Fibroblast of mammary gland (primary cell): ENCODE results near the gene KATNAL1.

ENCODE experiments used
- DNase-seq: peaks from one replicate; pipeline ENCODE4 v3.0.0-alpha.2; 2010; ENCODE audit warnings: low read depth
- H3K4me3 ChIP-seq: 2 replicates; pipeline ENCODE4 v1.5.1; 2011; ENCODE audit warnings: low read depth, mild to moderate bottlenecking, low read length, moderate library complexity; ENCODE audit not compliant: control insufficient read depth
- TF ChIP-seq, protein P1 (sequence below): conservative IDR thresholded peaks from 2 replicates; pipeline ENCODE4 v1.5.1; 2011; ENCODE audit warnings: low read depth, low read length, inconsistent platforms; ENCODE audit not compliant: control insufficient read depth, insufficient read depth

Gene KATNAL1

DNA sequence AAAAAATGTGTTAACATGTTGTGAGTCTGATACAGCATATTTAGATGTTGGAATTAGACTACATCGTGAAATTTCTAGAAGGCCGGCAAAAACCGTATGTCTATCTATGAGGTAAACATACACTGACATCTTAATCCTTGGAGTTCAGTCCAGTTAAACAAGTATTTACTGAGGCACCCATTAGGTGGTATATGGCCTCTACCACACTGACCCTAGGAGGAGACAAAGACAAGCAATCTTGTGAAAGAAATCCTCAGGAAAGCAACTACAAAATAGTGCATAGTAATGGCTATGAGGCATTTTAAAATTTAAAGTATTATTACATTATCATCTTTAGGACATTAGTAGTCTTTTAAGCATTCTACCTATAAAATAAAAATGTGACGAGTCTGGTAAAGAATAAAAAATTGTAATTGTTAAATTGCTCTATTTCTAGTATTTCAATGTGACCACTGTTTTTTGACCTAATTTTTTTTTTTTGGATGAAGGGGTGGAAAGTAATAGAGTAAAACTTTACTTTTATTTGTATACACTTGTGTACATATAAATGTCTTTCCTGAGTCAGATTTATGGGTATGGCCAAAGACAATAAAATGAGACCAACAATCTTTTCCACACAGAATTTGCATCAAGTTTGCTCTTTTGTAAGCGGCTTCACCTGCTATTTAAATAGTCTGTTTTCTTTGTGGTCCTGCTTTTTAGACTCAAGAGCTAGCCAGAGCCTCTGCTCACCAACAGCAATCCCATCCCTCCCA, 50.5 kb downstream of the KATNAL1 start:
- H3K4me3 ChIP-seq: no peak overlapping the region
- DNase-seq: peak; percentile 20
- TF ChIP-seq, protein P1, sequence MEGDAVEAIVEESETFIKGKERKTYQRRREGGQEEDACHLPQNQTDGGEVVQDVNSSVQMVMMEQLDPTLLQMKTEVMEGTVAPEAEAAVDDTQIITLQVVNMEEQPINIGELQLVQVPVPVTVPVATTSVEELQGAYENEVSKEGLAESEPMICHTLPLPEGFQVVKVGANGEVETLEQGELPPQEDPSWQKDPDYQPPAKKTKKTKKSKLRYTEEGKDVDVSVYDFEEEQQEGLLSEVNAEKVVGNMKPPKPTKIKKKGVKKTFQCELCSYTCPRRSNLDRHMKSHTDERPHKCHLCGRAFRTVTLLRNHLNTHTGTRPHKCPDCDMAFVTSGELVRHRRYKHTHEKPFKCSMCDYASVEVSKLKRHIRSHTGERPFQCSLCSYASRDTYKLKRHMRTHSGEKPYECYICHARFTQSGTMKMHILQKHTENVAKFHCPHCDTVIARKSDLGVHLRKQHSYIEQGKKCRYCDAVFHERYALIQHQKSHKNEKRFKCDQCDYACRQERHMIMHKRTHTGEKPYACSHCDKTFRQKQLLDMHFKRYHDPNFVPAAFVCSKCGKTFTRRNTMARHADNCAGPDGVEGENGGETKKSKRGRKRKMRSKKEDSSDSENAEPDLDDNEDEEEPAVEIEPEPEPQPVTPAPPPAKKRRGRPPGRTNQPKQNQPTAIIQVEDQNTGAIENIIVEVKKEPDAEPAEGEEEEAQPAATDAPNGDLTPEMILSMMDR: peak; percentile 13

DNA sequence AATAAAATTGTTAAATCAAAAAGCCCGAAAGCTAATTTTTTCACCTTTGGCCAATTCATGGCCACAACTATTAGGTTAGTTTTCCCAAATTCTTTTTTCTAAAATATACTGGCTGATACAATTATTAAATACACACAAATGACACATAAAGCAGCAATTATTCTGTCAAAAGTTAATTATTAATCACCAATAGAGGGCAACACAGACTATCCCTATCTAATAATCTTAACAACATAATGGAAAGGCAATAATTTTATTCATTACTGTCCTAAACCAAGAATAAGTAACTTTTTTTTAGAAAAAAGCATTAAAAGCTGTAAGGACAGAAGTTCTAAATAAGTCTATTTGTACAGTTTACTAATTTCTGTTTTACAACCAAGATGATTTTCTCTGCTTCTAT, 51.7 kb downstream of the KATNAL1 start:
- DNase-seq: peak; percentile 25
- H3K4me3 ChIP-seq: no peak overlapping the region
- TF ChIP-seq, protein P1: peak; percentile 5

DNA sequence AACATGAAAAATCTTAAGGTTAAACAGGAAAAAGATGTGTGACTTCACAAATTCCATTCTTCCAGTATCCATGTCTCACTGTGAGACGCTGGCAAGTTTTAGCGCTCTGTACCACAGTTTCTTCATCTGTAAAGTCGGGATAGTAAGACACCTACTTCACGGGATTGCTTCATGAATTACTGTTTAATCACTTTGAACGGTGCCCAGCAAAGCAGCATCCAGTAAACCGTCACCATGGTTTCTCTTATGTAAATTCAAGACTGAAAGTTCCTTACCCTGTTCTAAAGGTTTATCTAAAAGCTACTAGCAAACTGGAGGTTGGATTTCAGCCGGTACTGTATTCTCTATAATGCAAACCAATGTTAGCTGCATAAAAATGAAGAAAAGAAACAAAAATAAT, 53.5 kb downstream of the KATNAL1 start:
- TF ChIP-seq, protein P1: no peak
- no peak overlapping the region for H3K4me3 ChIP-seq
- no peak for DNase-seq

DNA sequence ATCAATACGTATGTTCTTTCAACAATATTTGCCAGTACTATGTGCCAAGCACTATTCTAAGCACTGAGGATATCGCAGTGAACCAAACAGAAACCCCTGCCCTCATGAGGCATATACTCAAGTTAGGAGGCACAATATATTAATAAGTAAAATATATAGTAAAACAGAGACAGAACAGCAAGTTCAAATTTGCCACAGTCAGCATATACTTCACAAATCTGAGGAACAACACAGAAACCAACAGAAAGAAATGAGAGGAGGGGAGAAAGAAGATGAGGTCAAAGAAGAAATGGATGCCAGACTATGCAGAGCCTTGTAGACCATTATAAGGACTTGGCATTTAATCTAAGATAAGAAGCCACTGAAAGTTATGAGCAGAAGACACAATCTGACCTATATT, 59.9 kb downstream of the KATNAL1 start:
- no peak overlapping the region for H3K4me3 ChIP-seq
- TF ChIP-seq, protein P1: no peak
- no peak for DNase-seq

GRCh38 chr13:30241532-30241931, 65.8 kb downstream of the KATNAL1 start:
- DNase-seq: peak; percentile 21
- TF ChIP-seq, protein P1: no peak

GRCh38 chr13:30240608-30241007, 66.7 kb downstream of the KATNAL1 start:
- TF ChIP-seq, protein P1: no peak
- no peak overlapping the region for H3K4me3 ChIP-seq
- no peak for DNase-seq

More at GRCh38 chr13:30241532-30241931, 65.8 kb downstream of the KATNAL1 start:
- H3K4me3 ChIP-seq: no peak overlapping the region

DNA sequence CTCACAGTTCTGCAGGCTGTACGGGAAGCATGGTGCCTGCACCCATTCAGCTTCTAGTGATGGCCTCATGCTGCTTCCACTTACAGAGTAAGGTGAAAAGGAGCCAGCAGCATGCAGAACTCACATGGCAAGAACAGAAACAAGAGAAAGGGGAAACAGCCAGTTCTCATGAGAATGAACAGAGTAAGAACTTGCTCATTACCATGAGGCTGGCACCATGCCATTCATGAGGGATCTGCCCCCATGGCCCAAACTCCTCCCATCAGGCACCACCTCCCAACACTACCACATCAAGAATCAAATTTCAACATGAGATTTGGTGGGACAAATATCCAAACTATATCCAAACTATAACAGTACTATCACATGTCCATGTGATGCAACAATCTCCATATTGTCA, 72.1 kb downstream of the KATNAL1 start:
- H3K4me3 ChIP-seq: no peak overlapping the region
- TF ChIP-seq, protein P1: no peak
- DNase-seq: peak; percentile 41
